ENCODE data around the gene TSPAN31.
A peak's percentile ranks its signal among the peaks of the same experiment; 100 is the strongest.

Gene TSPAN31

GRCh38 chr12:57737467-57738460 lies 7.1 kb upstream of the TSPAN31 start:
- Histone ChIP-seq H4K20me1 (ENCODE audit: insufficient read depth, low read length) (peaks cover 21% of the 10 kb centered on the region), H3K27me3 (ENCODE audit: insufficient read depth, low read length, poor library complexity) (no peaks in the 10 kb centered on the region), H3K79me2 (ENCODE audit: insufficient read depth, low read length) (peaks cover 32% of the 10 kb centered on the region), H3K4me3 (ENCODE audit: low read depth in 1 of 2, low read length in 2 of 2) (no peak overlapping the region), H3K36me3 (ENCODE audit: insufficient read depth, low read length) (peaks cover 30% of the 10 kb centered on the region), H3K27ac (ENCODE audit: low read length) (no peak overlapping the region), H3K4me1 (ENCODE audit: insufficient read depth, low read length) (peaks cover 39% of the 10 kb centered on the region), H2AFZ (ENCODE audit: low read depth, low read length) (no peak overlapping the region), H3K9ac (ENCODE audit: low read depth, low read length) (no peak overlapping the region), H3K4me2 (ENCODE audit: insufficient read depth, low read length) (no peak overlapping the region), H3K9me3 (ENCODE audit: insufficient read depth, low read length, severe bottlenecking) (no peaks in the 10 kb centered on the region)
- ATAC-seq (ENCODE audit: insufficient read depth, low read depth) (no peak), DNase-seq (no peak)
- no peak for TF ChIP-seq CTCF (IDR thresholded peaks at IDR 0.05; ENCODE audit: borderline replicate concordance, extremely low read depth, low read length, poor library complexity, severe bottlenecking)
- no peak for TF ChIP-seq EZH2 (IDR thresholded peaks at IDR 0.05; ENCODE audit: borderline replicate concordance, low read depth, low read length, severe bottlenecking)

GRCh38 chr12:57738661-57739237 lies 6.1 kb upstream of the TSPAN31 start, which contains the start of gene AGAP2:
AGAP2 (minus strand) TSS chr12:57738742; CDS start chr12:57738246, 496 bp downstream.
- Histone ChIP-seq H3K36me3 (ENCODE audit: insufficient read depth, low read length) (peaks cover 20% of the 10 kb centered on the region), H4K20me1 (ENCODE audit: insufficient read depth, low read length) (peaks cover 21% of the 10 kb centered on the region), H3K27me3 (ENCODE audit: insufficient read depth, low read length, poor library complexity) (no peaks in the 10 kb centered on the region), H3K9ac (ENCODE audit: low read depth, low read length) (no peak within 1 kb of the TSS), H2AFZ (ENCODE audit: low read depth, low read length) (no peak within 1 kb of the TSS), H3K27ac (ENCODE audit: low read length) (no peak within 1 kb of the TSS), H3K4me3 (ENCODE audit: low read depth in 1 of 2, low read length in 2 of 2) (no peak within 1 kb of the TSS), H3K79me2 (ENCODE audit: insufficient read depth, low read length) (peaks cover 32% of the 10 kb centered on the region), H3K4me2 (ENCODE audit: insufficient read depth, low read length) (peak within 1 kb of the TSS; percentile 38; the same call in 1 of the 2 replicates), H3K4me1 (ENCODE audit: insufficient read depth, low read length) (peaks cover 40% of the 10 kb centered on the region), H3K9me3 (ENCODE audit: insufficient read depth, low read length, severe bottlenecking) (no peaks in the 10 kb centered on the region)
- DNase-seq (no peak), ATAC-seq (ENCODE audit: insufficient read depth, low read depth) (no peak)
- TF ChIP-seq EZH2 (IDR thresholded peaks at IDR 0.05; ENCODE audit: borderline replicate concordance, low read depth, low read length, severe bottlenecking) (no peak), CTCF (IDR thresholded peaks at IDR 0.05; ENCODE audit: borderline replicate concordance, extremely low read depth, low read length, poor library complexity, severe bottlenecking) (no peak)

GRCh38 chr12:57739387-57739786 lies 5.5 kb upstream of the TSPAN31 start:
- no peaks in the 10 kb centered on the region for H3K27me3 ChIP-seq (ENCODE audit: insufficient read depth, low read length, poor library complexity)
- TF ChIP-seq CTCF (IDR thresholded peaks at IDR 0.05; ENCODE audit: borderline replicate concordance, extremely low read depth, low read length, poor library complexity, severe bottlenecking), result no peak
- H3K9ac ChIP-seq (ENCODE audit: low read depth, low read length), result no peak overlapping the region
- H3K4me2 ChIP-seq (ENCODE audit: insufficient read depth, low read length), result peak overlapping the region; percentile 38; the same call in 1 of the 2 replicates
- no peak for DNase-seq
- peaks cover 46% of the 10 kb centered on the region for H3K4me1 ChIP-seq (ENCODE audit: insufficient read depth, low read length)
- H3K27ac ChIP-seq (ENCODE audit: low read length), result no peak overlapping the region
- H3K4me3 ChIP-seq (ENCODE audit: low read depth in 1 of 2, low read length in 2 of 2), result no peak overlapping the region
- H3K36me3 ChIP-seq (ENCODE audit: insufficient read depth, low read length), result peaks cover 14% of the 10 kb centered on the region
- no peak for ATAC-seq (ENCODE audit: insufficient read depth, low read depth)
- no peaks in the 10 kb centered on the region for H3K9me3 ChIP-seq (ENCODE audit: insufficient read depth, low read length, severe bottlenecking)
- peaks cover 32% of the 10 kb centered on the region for H3K79me2 ChIP-seq (ENCODE audit: insufficient read depth, low read length)
- H4K20me1 ChIP-seq (ENCODE audit: insufficient read depth, low read length), result peaks cover 21% of the 10 kb centered on the region
- no peak overlapping the region for H2AFZ ChIP-seq (ENCODE audit: low read depth, low read length)

Data from DND-41 (cell line).